MM.1S (cell line): Measurements from ENCODE around the gene CAPRIN1.
A peak's percentile ranks its signal among the peaks of the same experiment; 100 is the strongest.
"Not testable (repeated sequence)": the region's sequence is repeated elsewhere in the genome, so short reads cannot be mapped to it uniquely, and the experiment has no call there.

Experiments
- DNase-seq: peaks from one replicate; pipeline ENCODE4 v3.0.0-alpha.2; 2015
- H2AFZ ChIP-seq: fragments of 300-600 bp; sonication (generic); 2 replicates; pipeline ENCODE4 v1.6.0; 2016; ENCODE audit warnings: antibody characterized with exemption, low read length
- H3F3A ChIP-seq: fragments of 300-600 bp; sonication (generic); 2 replicates; pipeline ENCODE4 v1.6.1; 2016; ENCODE audit warnings: mild to moderate bottlenecking, antibody characterized with exemption, low read length, moderate library complexity, mixed read lengths; ENCODE audit not compliant: insufficient read depth
- H3K27ac ChIP-seq: fragments of 300-600 bp; sonication (generic); 2 replicates; pipeline ENCODE4 v1.5.1; 2016; ENCODE audit warnings: mild to moderate bottlenecking, low read length
- H3K27me3 ChIP-seq: fragments of 300-600 bp; sonication (generic); replicated peaks from 2 replicates; pipeline ENCODE4 v1.6.0; 2016; ENCODE audit warnings: low read length; ENCODE audit not compliant: insufficient read depth
- H3K36me3 ChIP-seq: fragments of 300-600 bp; sonication (generic); replicated peaks from 2 replicates; pipeline ENCODE4 v1.6.1; 2016; ENCODE audit warnings: mild to moderate bottlenecking, low read length, mixed read lengths; ENCODE audit not compliant: insufficient read depth
- H3K4me1 ChIP-seq: fragments of 300-600 bp; sonication (generic); 2 replicates; pipeline ENCODE4 v1.6.1; 2016; ENCODE audit warnings: low read length, mixed read lengths
- H3K4me2 ChIP-seq: fragments of 300-600 bp; sonication (generic); 2 replicates; pipeline ENCODE4 v1.6.0; 2016; ENCODE audit warnings: low read depth, low read length
- H3K4me3 ChIP-seq: fragments of 300-600 bp; sonication (generic); 2 replicates; pipeline ENCODE4 v1.5.1; 2016; ENCODE audit warnings: low read length, mixed read lengths
- H3K79me2 ChIP-seq: fragments of 300-600 bp; sonication (generic); 2 replicates; pipeline ENCODE4 v1.6.1; 2016; ENCODE audit warnings: mixed run types, low read length, mixed read lengths
- H3K9ac ChIP-seq: fragments of 300-600 bp; sonication (generic); 2 replicates; pipeline ENCODE4 v1.6.1; 2016; ENCODE audit warnings: low read length, mixed read lengths
- H3K9me2 ChIP-seq: fragments of 300-600 bp; sonication (generic); replicated peaks from 2 replicates; pipeline ENCODE4 v1.6.1; 2016; ENCODE audit warnings: mild to moderate bottlenecking, low read length, mixed read lengths; ENCODE audit not compliant: insufficient read depth
- H3K9me3 ChIP-seq: fragments of 300-600 bp; sonication (generic); replicated peaks from 2 replicates; pipeline ENCODE4 v1.6.1; 2016; ENCODE audit warnings: mild to moderate bottlenecking, low read length, mixed read lengths; ENCODE audit not compliant: insufficient read depth
- H4K20me1 ChIP-seq: fragments of 300-600 bp; sonication (generic); 2 replicates; pipeline ENCODE4 v1.6.1; 2016; ENCODE audit warnings: mild to moderate bottlenecking, low read length, moderate library complexity, mixed read lengths; ENCODE audit not compliant: insufficient read depth
- EZH2 ChIP-seq: fragments of 300-600 bp; sonication (generic); optimal IDR thresholded peaks from 2 replicates; pipeline ENCODE3; 2017; ENCODE audit warnings: low read depth, mild to moderate bottlenecking, antibody characterized with exemption, low read length, mixed read lengths
- EZH2phosphoT487 ChIP-seq: fragments of 300-600 bp; sonication (generic); IDR thresholded peaks from 2 replicates; pipeline ENCODE4 v1.6.1; 2018; ENCODE audit warnings: antibody characterized with exemption, low read length
- TF ChIP-seq, protein P1 (sequence below): fragments of 300-600 bp; sonication (generic); IDR thresholded peaks from 2 replicates; pipeline ENCODE4 v1.5.1; 2016; ENCODE audit warnings: antibody characterized with exemption, low read length, mixed read lengths

The CAPRIN1 gene

DNA sequence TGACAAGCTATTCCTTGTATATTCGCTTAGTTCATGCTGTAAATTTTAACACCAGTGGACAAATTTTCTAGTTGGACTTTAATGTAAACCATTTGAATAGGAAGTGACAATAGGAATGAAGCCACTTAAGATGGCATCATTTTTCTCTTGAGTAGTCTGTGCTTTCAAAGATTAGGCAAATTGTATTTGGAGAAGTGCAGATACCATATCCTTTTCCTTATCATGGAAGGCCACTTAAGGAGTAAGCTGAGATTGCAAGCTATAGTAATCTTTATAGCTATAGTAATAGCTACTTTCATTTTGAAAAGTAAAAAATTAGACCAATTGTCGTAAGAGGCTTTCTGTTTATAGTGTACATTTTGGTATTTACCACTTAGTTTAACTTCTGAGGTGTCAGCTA, 12.8 kb downstream of the CAPRIN1 start:
- TF ChIP-seq EZH2phosphoT487 (no peak), EZH2 (no peak)
- TF ChIP-seq, protein P1, sequence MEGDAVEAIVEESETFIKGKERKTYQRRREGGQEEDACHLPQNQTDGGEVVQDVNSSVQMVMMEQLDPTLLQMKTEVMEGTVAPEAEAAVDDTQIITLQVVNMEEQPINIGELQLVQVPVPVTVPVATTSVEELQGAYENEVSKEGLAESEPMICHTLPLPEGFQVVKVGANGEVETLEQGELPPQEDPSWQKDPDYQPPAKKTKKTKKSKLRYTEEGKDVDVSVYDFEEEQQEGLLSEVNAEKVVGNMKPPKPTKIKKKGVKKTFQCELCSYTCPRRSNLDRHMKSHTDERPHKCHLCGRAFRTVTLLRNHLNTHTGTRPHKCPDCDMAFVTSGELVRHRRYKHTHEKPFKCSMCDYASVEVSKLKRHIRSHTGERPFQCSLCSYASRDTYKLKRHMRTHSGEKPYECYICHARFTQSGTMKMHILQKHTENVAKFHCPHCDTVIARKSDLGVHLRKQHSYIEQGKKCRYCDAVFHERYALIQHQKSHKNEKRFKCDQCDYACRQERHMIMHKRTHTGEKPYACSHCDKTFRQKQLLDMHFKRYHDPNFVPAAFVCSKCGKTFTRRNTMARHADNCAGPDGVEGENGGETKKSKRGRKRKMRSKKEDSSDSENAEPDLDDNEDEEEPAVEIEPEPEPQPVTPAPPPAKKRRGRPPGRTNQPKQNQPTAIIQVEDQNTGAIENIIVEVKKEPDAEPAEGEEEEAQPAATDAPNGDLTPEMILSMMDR = no peak
- H2AFZ ChIP-seq = no peak overlapping the region
- H3K4me2 ChIP-seq = no peak overlapping the region
- no peaks in the 10 kb centered on the region for H3K9me2 ChIP-seq
- H4K20me1 ChIP-seq = peaks cover 76% of the 10 kb centered on the region
- DNase-seq = no peak
- H3K36me3 ChIP-seq = peaks cover 11% of the 10 kb centered on the region
- H3K4me3 ChIP-seq = no peak overlapping the region
- no peaks in the 10 kb centered on the region for H3K27me3 ChIP-seq
- peaks cover 100% of the 10 kb centered on the region for H3K79me2 ChIP-seq
- H3K9me3 ChIP-seq = no peaks in the 10 kb centered on the region
- no peak overlapping the region for H3K27ac ChIP-seq
- H3K9ac ChIP-seq = no peak overlapping the region
- no peaks in the 10 kb centered on the region for H3F3A ChIP-seq
- no peaks in the 10 kb centered on the region for H3K4me1 ChIP-seq

DNA sequence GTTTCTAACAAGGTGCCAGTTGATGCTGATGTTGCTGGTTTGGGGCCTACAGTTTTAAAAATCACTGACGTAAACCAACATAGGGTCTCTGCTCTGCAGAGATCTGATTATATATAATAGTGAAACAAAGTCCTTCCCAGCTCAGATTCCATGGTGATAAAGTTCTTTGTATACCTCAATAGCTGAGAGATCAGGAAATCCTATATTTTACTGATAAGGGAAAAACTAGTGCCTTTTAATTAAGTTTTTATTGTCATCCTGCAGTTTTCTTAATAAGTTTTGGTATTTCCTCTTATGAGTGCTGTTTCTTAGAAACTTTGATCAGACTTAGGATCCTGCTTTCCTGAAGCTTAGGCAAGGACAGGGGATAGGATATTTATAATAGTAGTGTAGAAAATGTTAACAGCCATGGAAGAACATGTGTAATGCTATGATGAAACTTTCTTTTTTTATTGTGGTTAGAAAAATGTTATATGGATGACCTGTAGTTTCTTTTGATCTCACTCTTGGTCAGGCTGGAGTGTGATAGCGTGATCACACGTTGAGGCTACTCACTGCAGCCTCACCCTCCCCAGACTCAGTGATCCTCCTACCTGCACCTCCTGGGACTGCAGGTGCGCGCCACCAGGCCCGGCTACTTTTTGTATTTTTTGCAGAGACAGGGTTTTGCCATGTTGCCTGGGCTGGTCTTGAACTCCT, 14.1 kb downstream of the CAPRIN1 start:
- no peak for DNase-seq
- H3F3A ChIP-seq = no peaks in the 10 kb centered on the region
- no peak overlapping the region for H2AFZ ChIP-seq
- H3K9ac ChIP-seq = no peak overlapping the region
- H3K4me1 ChIP-seq = no peaks in the 10 kb centered on the region
- H4K20me1 ChIP-seq = peaks cover 77% of the 10 kb centered on the region
- no peak overlapping the region for H3K4me3 ChIP-seq
- peaks cover 6% of the 10 kb centered on the region for H3K36me3 ChIP-seq
- no peaks in the 10 kb centered on the region for H3K27me3 ChIP-seq
- H3K9me3 ChIP-seq = no peaks in the 10 kb centered on the region
- H3K27ac ChIP-seq = no peak overlapping the region
- TF ChIP-seq, protein P1 = peak; percentile 12; the same call in 1 of the 2 replicates
- TF ChIP-seq EZH2 (no peak), EZH2phosphoT487 (no peak)
- peaks cover 100% of the 10 kb centered on the region for H3K79me2 ChIP-seq
- no peaks in the 10 kb centered on the region for H3K9me2 ChIP-seq
- no peak overlapping the region for H3K4me2 ChIP-seq

DNA sequence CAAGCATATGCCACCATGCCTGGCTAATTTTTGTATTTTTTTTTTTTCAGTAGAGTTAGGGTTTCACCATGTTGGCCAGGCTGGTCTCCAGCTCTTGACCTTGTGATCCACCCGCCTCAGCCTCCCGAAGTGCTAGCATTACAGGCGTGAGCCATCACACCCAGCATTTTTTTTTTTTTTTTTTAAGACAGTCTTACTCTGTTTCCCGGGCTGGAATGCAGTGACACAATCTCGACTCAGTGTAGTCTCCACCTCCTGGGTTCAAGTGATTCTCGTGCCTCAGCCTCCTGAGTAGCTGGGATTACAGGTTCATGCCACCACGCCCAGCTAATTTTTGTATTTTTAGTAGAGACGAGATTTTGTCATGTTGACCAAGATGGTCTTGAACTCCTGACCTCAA, 15.2 kb downstream of the CAPRIN1 start:
- DNase-seq, H3K4me2 ChIP-seq, H3K27me3 ChIP-seq, H3F3A ChIP-seq, H3K9me2 ChIP-seq, H3K9me3 ChIP-seq, H3K9ac ChIP-seq, H3K4me1 ChIP-seq, H2AFZ ChIP-seq, H3K36me3 ChIP-seq, H3K4me3 ChIP-seq, H3K27ac ChIP-seq: not testable (repeated sequence)
- peaks cover 100% of the 10 kb centered on the region for H3K79me2 ChIP-seq
- H4K20me1 ChIP-seq = peaks cover 80% of the 10 kb centered on the region

DNA sequence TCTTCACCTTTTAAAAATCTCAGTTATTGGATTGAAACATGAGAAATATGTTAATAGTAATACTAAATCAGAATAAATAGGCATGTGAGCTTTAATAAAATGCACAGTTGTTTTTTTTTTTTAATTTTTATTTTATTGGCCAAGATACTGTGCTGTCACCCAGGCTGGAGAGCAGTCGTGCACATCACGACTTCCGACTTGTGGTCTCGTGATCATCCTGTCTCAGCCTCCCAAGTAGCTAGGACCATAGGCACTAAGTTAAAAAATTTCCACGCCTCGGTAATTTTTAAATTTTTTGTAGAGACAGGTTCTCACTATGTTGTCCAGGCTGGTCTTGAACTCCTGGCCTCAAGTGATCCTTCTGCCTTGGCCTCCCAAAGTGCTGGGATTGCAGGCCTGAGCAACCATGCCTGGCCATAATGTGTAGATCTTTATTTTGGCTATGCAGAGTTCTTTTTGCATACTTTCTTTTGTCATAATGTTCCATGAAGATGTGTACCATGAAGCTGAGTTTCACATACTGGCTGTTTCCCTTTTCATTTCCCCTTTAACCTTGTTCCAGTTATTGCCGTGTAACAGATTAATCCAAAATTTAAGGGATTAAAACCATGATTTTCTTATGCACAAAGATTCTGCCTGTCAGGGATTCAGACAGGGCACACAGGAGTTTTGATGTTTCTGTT, 16.0 kb downstream of the CAPRIN1 start:
- Histone ChIP-seq H3K36me3 (peaks cover 10% of the 10 kb centered on the region; the same call in 1 of the 2 replicates), H3K4me2 (no peak overlapping the region)
- no peak for DNase-seq

More for the DNA sequence above, 16.0 kb downstream of the CAPRIN1 start:
- no peak overlapping the region for H3K27ac ChIP-seq
- no peaks in the 10 kb centered on the region for H3K4me1 ChIP-seq
- TF ChIP-seq, protein P1 = no peak
- TF ChIP-seq EZH2phosphoT487 (no peak), EZH2 (no peak)
- H3K9me3 ChIP-seq = no peaks in the 10 kb centered on the region
- H3K9ac ChIP-seq = no peak overlapping the region
- peaks cover 100% of the 10 kb centered on the region for H3K79me2 ChIP-seq
- H3K9me2 ChIP-seq = no peaks in the 10 kb centered on the region
- peaks cover 85% of the 10 kb centered on the region for H4K20me1 ChIP-seq
- no peaks in the 10 kb centered on the region for H3F3A ChIP-seq
- no peak overlapping the region for H2AFZ ChIP-seq
- H3K27me3 ChIP-seq = no peaks in the 10 kb centered on the region
- H3K4me3 ChIP-seq = no peak overlapping the region
